K562 (cell line): ENCODE data around the gene TSPYL2. TPM values are rescaled to one million over a fixed set of nuclear protein-coding genes. Genes with fewer than 3 reads are reported as not detected.
A peak's percentile ranks its signal among the peaks of the same experiment; 100 is the strongest.

Experiments
- CBX2 ChIP-seq: fragments of 200-600 bp; sonication (generic); IDR thresholded peaks from one replicate; pipeline ENCODE4 v1.6.1; 2012; ENCODE audit warnings: mild to moderate bottlenecking, low read length, inconsistent platforms; ENCODE audit not compliant: insufficient read depth, poor library complexity, severe bottlenecking
- CHAMP1 ChIP-seq: fragments of 450-650 bp; IDR thresholded peaks from 2 replicates; pipeline ENCODE4 v1.6.1; 2016; ENCODE audit warnings: mild to moderate bottlenecking
- CREB1 ChIP-seq, 2 experiments: sonication (generic) in 1 of 2; formaldehyde crosslinking in 1 of 2; IDR thresholded peaks; 2 replicates each; pipeline versions ENCODE4 v1.6.1 to v1.8.0; 2012 to 2022; ENCODE audit warnings: inconsistent platforms in 1 of 2, mild to moderate bottlenecking in 1 of 2, missing genetic modification reagents in 1 of 2, moderate library complexity in 1 of 2
- E2F6 ChIP-seq, 2 experiments: IDR thresholded peaks; 2 replicates each; pipeline ENCODE4 v1.6.1; 2011; ENCODE audit warnings: borderline replicate concordance in 1 of 2, control low read depth in 1 of 2, low read depth in 1 of 2, low read length in 1 of 2, mild to moderate bottlenecking in 1 of 2, mixed read lengths in 1 of 2, moderate library complexity in 1 of 2; ENCODE audit not compliant: insufficient read depth in 1 of 2, insufficient read length in 1 of 2, poor library complexity in 1 of 2, severe bottlenecking in 1 of 2; ENCODE audit errors: extremely low read depth in 1 of 2
- ELF1 ChIP-seq: fragments of 200-800 bp; sonication (Bioruptor generic); IDR thresholded peaks from 2 replicates; pipeline ENCODE4 v1.6.1; 2016; ENCODE audit warnings: missing genetic modification characterization, missing compliant biosample characterization
- ERF ChIP-seq: fragments of 450-650 bp; formaldehyde crosslinking; IDR thresholded peaks from 2 replicates; pipeline ENCODE4 v1.4.0; 2020; ENCODE audit warnings: mild to moderate bottlenecking, mixed read lengths
- FOXA3 ChIP-seq, 2 experiments: fragments of 450-650 bp in 1 of 2; sonication (generic) in 1 of 2; formaldehyde crosslinking; IDR thresholded peaks in 1 of 2; conservative IDR thresholded peaks in 1 of 2; 2 replicates each; pipeline versions ENCODE4 v1.4.0 to v1.8.0; 2020 to 2022; ENCODE audit warnings: mild to moderate bottlenecking in 2 of 2, missing genetic modification reagents in 1 of 2
- NEUROD1 ChIP-seq: fragments of 150-350 bp; IDR thresholded peaks from 2 replicates; pipeline ENCODE4 v1.6.1; 2014; ENCODE audit warnings: borderline replicate concordance, low read length, low read depth; ENCODE audit not compliant: partially characterized antibody
- PATZ1 ChIP-seq: fragments of 250-450 bp; sonication (Bioruptor Pico); IDR thresholded peaks from 2 replicates; pipeline ENCODE4 v1.5.0; 2020; ENCODE audit warnings: mild to moderate bottlenecking, borderline replicate concordance
- SP2 ChIP-seq: IDR thresholded peaks from 2 replicates; pipeline ENCODE4 v1.6.1; 2011; ENCODE audit warnings: mild to moderate bottlenecking, low read depth, low read length, moderate library complexity; ENCODE audit not compliant: poor library complexity, severe bottlenecking; ENCODE audit errors: extremely low read depth
- SUPT5H ChIP-seq: fragments of 450-650 bp; IDR thresholded peaks from 2 replicates; pipeline ENCODE4 v1.6.1; 2016
- ZFX ChIP-seq: sonication (generic); formaldehyde crosslinking; IDR thresholded peaks from 2 replicates; pipeline ENCODE4 v1.8.0; 2022; ENCODE audit warnings: mild to moderate bottlenecking, missing genetic modification reagents, moderate library complexity
- ZNF395 ChIP-seq: fragments of 200-800 bp; sonication (Bioruptor generic); IDR thresholded peaks from 2 replicates; pipeline ENCODE4 v1.6.1; 2017; ENCODE audit warnings: missing genetic modification characterization, missing compliant biosample characterization
- ZNF639 ChIP-seq, 2 experiments: fragments of 200-800 bp in 1 of 2; sonication (Bioruptor generic) in 1 of 2; sonication (generic) in 1 of 2; formaldehyde crosslinking in 1 of 2; IDR thresholded peaks in 1 of 2; conservative IDR thresholded peaks in 1 of 2; 2 replicates each; pipeline versions ENCODE4 v1.5.0 to v1.6.1; 2016 to 2020; ENCODE audit warnings: missing compliant biosample characterization in 1 of 2, missing genetic modification characterization in 1 of 2, missing genetic modification reagents in 1 of 2
- polyA plus RNA-seq, 8 experiments: library from polyadenylated mRNA; depleted of rRNA in 4 of 8; stranded (reverse) in 5 of 8; unstranded in 3 of 8; fragments of >200 nt; fragmentation: Nextera tagmentation in 2 of 8; fragmentation: Illumina TruSeq in 1 of 8; extraction: Ambion mirVana in 2 of 8; extraction: Trizol in 1 of 8; gene quantifications; 2 replicates each; pipeline versions ENCODE4 v1.2.1 to v1.2.3, GENCODE V29; 2011 to 2014; ENCODE audit warnings: inconsistent platforms in 1 of 8, missing spikeins in 1 of 8
- total RNA-seq, 7 experiments: library from RNA; depleted of rRNA in 6 of 7; stranded (reverse); fragments of >200 nt in 6 of 7; fragmentation: Illumina TruSeq in 2 of 7; extraction: Trizol in 2 of 7; gene quantifications; 2 replicates each; pipeline versions ENCODE4 v1.2.1 to v1.2.3, GENCODE V29; 2011 to 2021; ENCODE audit warnings: low replicate concordance in 1 of 7

TSPYL2 gene
- total and polyA plus RNA-seq, 9 of the 15 experiments (the other 6 are each of a cell fraction or from before 2014, with no cell fraction given) = 0.41 to 20.0 (median 10.8) TPM

GRCh38 chrX:53093748-53094581 lies 11.8 kb downstream of the TSPYL2 start, which contains the start of gene KANTR (continued):
- TF ChIP-seq ZNF639 (CRISPR knock-in tag; conservative IDR thresholded peaks at IDR 0.05 in 1 of 2, IDR thresholded peaks at IDR 0.05 in 1 of 2) (0 out of 4 replicates have a peak, but pooled peaks of 1 of the 2 experiments have one; percentile 59), PATZ1 (CRISPR knock-in tag) (no peak), ELF1 (peak; percentile 63), CBX2 (no peak), CREB1 (IDR thresholded peaks at IDR 0.05) (0 out of 2 replicates have a peak, but pooled peaks have one; percentile 18), CREB1 (CRISPR knock-in tag; IDR thresholded peaks at IDR 0.05) (no peak), CHAMP1 (no peak), SUPT5H (0 out of 2 replicates have a peak, but pooled peaks have one; percentile 31), ERF (CRISPR knock-in tag) (no peak), ZNF395 (peak; percentile 46; the same call in 1 of the 2 replicates), SP2 (peak; percentile 21), E2F6 (IDR thresholded peaks at IDR 0.05; ENCODE audit: borderline replicate concordance in 1 of 2, extremely low read depth in 1 of 2, insufficient read depth in 1 of 2, insufficient read length in 1 of 2, low read depth in 1 of 2, low read length in 1 of 2, poor library complexity in 1 of 2, severe bottlenecking in 1 of 2) (peak; percentile 91 to 98), ZFX (CRISPR knock-in tag) (peak; percentile 63), NEUROD1 (no peak), FOXA3 (CRISPR knock-in tag; conservative IDR thresholded peaks at IDR 0.05 in 1 of 2, IDR thresholded peaks at IDR 0.05 in 1 of 2) (no peak)
